ENCODE data around the gene SIRPD.
"Not testable (repeated sequence)": the region's sequence is repeated elsewhere in the genome, so short reads cannot be mapped to it uniquely, and the experiment has no call there.

The SIRPD gene

DNA sequence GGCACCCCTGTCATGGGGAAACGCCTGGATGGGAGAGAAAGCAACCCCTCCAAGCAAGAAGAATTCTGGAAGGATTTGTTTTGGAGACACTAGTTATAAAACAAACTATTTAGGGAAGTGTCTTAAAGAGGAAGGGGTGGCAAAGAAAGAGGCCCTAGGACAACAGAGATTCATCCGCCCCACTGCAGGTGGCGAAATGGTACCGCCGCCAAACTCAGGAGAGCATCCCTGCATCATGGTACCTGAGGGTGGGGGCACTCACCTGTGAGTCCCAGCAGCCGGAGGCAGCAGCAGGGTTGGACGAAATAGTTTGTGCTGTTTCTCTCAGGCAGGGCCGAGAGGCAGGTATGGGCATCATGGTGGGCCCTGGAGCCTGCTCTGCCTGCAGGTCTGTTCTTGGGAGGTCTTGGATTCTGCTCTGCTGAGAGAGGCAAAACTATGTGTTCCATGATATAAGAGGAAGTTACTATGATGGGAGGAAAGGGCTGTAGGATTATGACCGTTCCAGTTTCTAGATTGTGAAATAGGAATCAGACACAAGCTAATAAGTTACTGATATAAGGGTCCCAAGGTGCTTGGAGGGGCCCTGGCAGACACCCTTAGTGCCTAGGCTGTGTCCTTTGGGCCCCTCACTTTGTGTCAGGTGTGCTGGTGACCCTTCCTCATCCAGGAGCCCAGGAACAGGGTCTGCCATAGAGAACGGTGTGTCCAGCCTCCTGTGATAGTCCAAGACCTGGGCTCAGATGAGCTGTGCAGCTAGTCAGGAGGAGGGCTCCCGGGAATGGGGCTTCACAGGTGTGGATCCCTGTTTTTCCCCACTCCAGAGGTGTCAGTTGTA lies 20.4 kb downstream of the SIRPD start:
- no peak for DNase-seq

DNA sequence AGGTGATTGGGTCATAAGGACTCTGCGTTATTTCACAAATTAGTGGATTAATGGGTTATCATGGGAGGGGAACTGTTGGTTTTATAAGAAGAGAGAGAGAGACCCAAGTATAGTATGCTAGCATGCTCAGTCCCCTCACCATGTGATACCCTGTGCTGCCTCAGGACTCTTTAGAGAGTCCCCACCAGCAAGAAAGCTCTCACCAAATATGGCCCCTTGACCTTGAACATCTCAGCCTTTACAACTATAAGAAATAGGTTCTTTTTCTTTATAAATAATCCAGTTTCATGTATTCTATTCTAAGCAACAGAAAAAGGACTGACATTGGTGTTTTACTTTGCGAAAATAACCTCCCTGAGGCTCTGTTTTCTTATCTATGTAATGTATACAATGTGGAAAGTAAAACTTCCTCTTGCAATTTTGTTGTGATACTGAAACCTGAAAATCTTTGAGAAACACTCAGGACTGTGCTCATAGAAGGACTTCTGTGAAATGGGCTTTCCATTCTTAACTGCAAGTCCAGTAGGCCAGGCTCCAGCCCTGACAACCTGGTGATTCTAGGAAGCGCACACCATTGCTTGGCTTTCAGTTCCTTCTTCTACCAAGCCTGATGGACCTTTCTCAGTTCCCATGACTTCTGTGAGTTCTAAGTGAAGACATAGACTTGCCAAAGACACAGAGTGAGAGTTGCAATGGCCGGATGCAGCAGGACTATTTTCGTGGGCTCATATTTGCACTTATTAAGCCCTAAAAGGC lies 21.9 kb downstream of the SIRPD start:
- no peak for DNase-seq

DNA sequence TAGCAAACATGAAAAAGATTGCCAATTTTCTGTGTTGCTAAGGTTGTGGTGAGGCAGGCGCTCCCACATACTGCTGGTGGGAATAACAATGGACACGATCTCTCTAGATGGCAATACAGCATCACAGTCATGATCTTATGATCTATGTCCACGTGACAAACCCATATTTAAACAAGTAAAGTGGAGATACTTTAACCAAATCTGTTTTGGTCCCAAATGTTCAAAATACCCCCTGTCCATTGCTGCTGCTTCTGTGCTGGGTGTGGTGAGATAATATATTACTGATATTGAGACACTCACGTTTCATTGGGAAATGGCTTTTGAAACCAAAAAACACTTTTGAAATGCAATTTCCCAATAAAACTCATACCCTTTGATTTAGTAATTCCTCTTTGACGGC lies 23.0 kb downstream of the SIRPD start:
- DNase-seq, result no peak

DNA sequence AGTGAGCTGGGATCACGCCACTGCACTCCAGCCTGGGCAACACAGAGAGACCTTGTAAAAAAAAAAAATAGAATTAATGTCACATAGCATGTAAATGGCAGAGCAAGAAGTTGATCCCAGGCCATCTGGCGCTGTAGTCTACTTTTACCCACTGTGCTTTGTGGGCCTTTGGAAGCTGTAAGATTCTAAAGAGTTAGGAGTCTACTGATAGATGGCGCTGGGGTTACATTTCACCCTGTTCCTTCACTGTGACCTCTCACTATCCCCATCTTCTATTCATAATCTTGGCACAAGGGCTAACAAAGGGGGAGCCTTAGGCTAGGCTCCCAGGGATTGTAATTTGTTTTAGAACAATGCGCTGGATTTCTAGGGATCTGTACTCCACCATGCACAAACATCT lies 24.4 kb downstream of the SIRPD start:
- no peak for DNase-seq

DNA sequence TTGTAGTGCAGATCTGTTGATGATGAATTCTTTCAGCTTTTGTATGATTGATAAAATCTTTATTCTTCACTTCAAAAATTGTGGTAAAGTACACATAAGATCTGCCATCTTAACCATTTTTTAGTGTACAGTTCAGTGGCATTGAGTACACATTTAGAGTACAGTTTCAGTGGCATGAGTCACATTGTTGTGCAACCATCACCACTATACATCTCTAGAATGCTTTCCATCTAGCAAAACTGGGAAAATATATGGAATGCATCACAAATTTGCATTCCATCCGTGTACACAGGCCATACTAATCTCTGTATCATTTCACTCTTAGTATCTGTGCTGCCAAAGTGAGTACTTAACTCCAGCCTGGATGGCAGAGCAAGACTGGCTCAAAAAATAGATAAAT lies 28.7 kb downstream of the SIRPD start:
- no peak for DNase-seq

DNA sequence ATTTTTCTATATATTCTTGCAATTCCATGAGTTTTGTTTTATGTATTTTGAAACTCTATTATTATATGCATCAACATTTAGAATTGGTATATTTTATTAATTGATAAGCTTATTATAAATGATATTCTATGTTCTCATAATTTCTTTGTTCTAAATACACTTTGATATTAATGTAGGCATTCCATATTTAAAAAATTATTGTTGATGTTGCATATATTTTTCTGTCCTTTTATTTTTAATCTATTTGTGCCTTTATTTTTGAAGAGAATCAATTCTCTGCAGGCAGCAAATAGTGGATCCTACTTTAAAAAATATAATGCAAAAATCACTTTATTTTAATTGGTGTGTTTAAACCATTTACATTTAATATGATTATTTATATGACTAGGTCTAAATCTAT lies 29.6 kb downstream of the SIRPD start:
- DNase-seq, result no peak

DNA sequence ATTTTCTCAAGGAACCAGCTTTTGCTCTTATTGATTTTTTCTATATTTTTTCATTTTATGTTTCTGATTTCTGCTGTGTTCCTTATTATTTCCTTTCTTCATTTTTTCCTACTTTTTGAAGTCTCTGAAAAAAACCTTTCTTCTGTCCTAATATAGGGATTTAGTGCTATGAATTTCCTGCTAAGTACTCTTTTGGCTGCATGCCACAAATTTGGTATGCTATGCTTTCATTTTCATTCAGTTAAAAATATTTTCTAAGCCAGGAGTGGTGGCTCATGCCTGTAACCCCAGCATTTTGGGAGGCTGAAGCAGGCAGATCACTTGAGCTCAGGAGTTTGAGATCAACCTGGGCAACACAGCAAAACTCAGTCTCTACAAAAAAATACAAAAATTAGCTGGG lies 30.6 kb downstream of the SIRPD start:
- DNase-seq, result no peak

DNA sequence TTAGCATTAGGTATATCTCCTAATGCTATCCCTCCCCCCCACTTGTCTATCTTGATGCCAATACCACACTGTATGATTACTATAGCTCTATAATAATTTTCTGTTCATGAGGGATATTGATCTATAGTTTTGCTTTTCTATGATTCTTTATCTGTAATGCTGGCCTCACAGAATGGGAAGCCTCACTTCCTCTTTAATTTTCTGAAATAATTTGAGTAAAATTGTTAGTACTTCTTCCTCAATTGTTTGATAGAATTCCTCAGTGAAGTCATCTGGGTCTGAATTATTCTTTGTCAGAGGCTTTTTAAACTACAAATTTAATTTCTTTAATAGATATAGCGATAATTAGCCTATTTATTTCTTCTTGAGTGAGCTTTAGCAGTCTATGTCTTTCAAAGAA lies 31.2 kb downstream of the SIRPD start:
- no peak for DNase-seq

DNA sequence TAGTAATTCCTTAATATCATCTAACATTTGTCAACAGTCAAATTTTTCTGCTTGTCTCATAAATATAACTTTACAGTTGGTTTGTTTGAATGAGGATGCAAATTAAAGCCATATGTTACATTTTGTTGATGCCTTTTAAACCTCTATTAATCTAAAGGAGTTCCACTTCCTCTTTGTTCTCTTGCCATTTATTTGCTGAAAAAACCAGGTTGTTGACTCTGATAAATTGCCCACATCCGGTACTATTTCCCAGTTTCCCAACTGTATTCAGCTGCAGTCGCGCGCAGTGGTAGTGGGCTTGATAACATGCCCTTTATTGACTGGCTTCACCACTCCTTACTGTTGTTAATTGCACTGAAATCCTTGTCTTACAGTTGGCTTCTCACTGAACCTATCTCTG lies 33.5 kb downstream of the SIRPD start:
- no peak for DNase-seq

DNA sequence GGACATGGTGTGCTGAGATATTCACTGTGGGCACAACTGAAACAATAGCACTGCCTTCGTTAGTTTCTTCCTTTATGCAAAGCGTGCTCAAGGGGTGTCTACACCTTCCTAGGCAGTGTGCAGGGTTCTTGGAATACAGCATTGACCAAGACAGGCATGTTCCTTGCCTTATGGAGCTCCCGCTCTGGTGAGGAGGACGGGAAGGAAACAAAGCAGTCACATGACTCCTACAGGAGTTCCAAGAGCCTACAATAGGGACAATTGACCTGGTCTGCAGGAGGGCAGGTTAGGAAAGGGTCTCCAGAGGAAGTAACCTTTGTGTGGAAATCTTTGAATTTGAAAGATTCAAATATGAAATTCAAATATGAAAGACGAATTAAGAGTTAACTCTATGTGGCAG lies 40.5 kb downstream of the SIRPD start:
- no peak for DNase-seq

DNA sequence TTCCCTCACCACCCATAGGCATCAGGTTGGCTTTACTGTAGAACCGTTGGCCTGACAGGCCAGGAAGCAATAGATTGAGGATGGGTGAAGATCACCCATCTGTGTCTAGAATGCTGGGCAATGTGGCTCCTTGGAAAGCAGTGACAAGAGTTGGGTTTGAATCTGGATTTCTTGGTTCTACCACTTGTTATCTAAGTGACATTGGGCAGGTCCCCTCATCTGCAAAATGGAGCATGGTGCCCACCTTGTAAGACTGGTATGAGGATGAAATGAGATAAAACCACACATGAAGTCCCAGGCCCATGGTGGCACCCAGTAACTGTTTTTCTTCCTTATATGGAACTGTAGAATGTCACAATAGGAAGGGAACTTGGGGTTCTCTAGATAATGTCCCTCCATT lies 43.7 kb downstream of the SIRPD start:
- DNase-seq, result no peak

DNA sequence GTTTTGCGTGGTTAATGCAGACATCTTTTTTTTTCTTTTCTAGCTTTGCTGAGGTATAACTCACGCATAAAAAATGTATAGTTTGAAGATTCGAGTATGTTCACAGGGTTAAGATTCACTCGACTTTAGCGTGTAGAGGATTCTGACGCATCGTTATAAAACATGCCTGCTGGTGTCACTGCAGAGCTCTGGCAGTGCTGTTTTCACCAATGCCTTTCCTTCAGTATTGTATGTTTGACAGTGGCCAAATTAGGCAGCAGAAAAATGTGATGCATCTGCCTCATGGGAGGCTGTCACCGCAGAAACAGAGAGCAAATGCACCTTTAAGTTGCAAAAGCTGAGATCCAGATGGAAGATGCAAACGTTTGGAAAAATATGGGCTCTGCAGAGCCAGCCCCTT lies 48.3 kb downstream of the SIRPD start:
- no peak for DNase-seq

DNA sequence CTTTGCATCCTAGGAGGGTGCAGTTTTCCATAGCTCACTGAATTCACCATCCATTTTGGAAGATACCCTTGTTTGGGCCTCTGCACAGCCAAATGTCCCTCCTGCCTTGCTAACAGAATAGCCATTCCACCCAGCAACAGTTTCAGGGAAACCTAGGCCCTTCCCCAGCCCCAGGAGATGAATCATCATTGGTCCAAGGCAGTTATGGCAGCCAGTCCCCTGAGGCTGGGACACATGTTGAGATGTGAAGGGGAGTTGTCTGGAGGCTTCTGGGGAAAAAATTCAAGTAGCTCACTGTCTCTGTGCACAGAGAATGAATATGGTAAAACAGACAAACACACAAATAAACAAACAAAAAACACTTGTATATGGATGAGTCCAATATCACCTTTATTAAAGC lies 48.9 kb downstream of the SIRPD start:
- DNase-seq, result no peak

DNA sequence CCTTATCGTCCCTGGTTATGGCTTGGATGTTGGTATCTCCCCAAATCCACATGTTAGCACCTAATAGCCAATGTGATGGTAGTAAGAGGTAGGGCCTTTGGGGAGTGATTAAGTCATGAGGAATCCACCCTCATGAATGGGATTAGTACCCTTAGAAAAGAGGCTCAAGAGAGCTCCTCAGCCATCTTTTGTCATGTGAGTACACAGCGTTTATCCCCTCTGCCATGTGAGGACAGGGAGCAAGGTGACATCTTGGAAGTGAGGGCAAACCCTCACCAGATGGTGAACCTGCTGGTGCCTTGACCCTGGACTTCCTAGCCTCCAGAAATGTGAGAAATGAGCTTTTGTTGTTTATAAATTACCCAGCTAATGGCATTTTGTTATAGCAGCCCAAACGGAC lies 50.2 kb downstream of the SIRPD start:
- no peak for DNase-seq

DNA sequence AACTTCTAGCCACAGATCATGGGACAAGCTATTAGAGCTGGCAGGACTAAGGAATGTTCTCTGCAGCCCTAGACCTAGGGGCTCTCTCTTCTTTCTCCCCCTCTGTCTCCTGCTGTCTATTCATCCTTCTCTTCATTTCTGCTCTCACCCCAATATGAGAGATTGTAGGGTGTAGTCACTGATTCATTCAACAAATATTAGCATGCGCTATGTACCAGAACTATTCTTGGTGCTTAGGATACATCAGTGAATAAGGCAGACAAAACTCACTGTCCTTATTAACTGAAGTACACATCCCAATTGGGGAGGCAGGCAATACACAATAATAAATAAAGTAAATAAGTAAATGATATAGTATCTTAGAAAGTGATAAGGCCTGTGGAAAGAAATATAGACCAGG lies 51.6 kb downstream of the SIRPD start:
- DNase-seq, result no peak

DNA sequence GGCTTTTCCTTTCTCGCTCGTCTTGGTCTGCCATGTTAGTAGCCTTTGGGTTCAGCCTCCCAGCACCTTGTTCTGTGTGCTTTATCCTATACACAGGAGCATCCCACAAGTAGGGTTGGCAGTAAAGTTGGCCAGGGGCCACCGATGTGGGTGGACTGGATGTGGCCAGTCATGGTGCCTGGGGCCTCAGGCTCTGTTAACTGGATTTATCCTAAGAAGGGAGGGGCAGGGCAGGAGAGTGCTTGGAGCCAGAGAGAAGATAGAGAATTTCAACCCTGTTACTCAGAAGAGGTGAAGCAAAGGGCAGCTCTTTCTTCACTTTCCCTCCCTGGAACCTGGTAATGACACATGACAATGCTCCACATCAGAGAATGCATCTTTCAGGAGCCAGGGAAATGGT lies 52.1 kb downstream of the SIRPD start:
- DNase-seq, result no peak

DNA sequence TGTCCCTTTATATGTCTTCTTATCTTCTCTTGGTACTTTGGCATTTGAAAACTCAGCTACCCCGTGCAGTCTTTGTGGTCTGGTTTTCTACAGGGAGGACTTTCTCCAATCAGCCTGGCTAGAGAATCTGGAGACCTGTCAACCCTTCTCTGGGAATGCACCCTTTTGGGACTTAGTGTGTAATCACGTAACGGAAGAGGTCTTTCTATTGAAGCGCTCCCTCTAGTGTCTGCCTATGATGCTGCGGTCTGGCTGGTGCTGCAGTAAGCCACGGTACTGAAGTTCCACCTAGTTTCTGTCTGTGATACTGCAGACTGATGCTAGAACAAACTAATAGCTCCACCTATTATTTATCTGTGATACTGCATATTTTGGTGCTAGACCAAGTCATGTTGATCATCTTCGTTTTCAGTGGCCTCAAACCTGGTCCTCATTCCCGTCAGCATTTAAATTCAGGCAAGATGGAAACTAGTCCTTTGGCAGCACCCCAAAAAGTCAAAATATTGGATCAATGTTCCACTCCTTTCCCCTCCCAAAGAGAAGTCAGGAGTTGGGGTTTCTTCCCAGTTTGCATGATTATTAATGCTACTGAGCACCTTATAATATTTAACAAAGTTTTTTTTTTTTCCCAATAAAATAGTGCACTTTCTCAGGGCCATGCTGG lies 53.8 kb downstream of the SIRPD start:
- DNase-seq, result peak; percentile 85

DNA sequence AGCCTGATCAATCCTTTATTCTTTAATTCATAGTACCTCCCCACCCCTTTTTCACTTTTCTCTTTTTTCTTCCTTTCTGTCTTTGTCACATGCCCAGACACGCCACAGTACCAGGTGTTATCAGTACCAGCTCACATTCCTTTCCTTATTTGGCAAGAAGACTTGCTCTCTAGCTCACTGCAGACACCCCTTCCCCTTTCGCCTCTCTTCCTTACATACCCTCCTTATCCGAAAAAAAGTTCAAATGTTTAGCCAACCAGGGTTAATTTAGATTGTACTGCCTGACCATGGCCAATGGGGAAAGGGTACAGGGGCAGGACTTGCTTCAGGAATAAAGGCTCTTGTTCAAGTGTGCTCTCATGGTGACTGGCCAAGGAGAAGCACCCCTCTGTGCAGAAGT lies 57.0 kb downstream of the SIRPD start:
- no peak for DNase-seq

DNA sequence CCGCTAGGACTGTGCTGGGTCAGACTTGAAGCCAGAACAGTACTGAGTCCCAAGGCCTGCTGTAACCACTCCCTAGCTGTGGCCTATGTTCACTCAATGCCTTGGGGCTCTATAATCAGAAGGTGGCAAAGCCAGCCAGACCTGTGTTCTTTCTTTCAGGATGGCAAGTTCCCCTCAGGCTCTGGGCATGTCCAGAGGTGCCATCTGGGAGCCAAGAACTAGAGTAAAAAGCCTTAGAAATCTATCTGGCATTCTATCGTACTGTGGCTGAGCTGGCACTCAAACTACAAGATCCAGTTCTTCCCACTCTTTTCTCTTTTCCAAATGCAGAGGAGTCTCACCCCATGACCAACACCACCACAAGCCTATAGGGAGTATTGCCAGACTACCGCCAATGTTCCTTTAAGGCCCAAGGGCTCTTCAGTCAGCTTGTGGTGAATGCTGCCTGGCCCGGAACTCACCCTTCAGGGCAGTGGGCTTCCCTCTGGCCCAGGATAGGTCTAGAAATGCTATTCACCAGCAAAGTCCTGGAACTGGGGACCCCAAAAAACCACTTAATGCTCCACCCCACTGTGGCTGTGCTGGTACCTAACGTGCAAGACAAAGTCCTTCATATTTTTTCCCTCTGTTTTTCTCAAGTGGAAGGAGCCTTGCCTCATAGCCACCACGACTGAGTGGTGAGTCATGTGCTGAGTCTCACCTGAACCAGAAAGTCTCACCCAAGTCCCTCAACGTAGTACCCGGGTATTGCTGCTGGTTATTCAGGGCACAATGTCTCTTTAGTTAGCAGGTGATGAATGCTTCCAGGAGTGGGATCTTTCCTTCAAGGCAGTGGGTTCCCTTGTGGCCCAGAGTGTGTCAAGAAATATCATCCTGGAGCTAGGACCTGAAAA lies 57.7 kb downstream of the SIRPD start:
- no peak for DNase-seq

DNA sequence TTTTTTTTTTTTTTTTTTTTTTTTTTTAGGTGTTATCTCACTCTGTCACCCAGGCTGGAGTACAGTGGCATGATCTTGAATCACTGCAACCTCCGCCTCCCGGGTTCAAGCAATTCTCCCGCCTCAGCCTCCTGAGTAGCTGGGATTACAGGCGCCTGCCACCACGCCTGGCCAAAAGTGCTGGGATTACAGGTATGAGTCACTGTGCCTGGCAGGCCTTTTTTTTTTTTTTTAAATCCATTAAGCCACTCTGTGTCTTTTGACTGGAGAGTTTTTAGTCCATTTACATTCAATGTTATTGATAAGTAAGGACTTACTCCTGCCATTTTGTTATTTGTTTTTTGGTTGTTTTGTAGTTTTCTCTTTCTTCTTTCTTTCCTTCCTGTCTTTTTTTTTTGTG lies 60.1 kb downstream of the SIRPD start:
- not testable (repeated sequence) for DNase-seq

DNA sequence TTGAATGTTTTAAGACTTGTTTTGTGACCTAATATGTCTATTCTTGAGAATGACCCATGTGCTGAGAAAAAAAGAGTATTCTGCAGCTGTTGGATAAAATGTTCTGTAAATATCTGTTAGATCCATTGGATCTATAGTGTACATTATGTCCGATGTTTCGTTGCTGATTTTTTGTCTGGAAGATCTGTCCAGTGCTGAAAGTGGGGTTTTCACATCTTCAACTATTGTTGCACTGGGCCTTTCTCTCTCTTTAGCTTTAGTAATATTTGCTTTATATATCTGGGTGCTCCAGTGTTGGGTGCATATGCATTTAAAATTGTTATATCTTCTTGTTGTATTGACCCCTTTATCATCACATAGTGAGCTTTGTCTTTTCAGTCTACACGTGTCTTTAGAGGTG lies 60.6 kb downstream of the SIRPD start:
- DNase-seq, result no peak

DNA sequence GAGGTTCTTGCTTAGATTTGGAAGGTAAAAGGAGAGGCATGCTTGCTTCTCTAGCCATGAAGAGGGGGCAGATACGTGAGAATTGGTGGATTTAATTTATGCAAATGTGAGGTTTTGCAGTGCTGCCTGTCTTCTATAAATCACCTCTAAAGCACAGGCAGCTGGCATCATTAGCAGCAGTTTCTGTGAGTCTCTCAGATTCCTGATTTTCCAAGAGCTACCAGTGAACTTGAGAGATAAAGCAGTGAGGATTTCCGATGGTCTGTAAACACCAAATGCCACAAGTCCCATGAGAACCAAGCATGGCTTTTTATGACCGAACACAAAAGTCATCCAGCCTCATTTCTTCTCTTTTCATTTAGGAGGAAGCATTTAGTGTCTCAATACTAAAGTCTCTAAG lies 63.1 kb downstream of the SIRPD start:
- no peak for DNase-seq

DNA sequence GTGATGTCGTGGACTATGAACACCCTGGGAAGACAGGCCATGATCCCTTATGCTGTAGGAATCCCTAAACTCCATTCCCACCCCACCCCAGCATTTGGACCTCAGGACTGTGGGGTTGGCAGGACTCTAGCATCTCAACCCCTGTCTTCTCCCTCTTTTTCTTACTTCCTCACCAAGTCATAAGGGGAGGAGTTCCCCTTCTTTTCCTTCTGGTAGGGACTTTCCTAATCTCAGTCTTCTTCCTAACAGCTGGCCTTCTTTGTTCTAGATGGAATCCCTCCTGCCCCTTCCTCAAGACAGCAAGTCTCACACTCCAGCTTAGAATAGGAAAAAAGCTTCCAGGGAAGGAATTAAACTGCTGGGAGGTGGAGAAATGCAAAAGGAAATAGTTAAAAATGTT lies 64.0 kb downstream of the SIRPD start:
- DNase-seq, result no peak
